ENCODE results near the gene SLC27A5. TPM values are rescaled to one million over a fixed set of nuclear protein-coding genes. Genes with fewer than 3 reads are reported as not detected.
A peak's percentile ranks its signal among the peaks of the same experiment; 100 is the strongest.

SLC27A5 gene
- total and polyA plus RNA-seq, 2 experiments from 2014 or later: 16.2 to 35.5 TPM

GRCh38 chr19:58499021-58499927 lies 12.5 kb downstream of the SLC27A5 start:
- Histone ChIP-seq H3K4me1 (ENCODE audit: insufficient read depth) (no peaks in the 10 kb centered on the region), H2AFZ (peak overlapping the region; percentile 100), H3F3A (replicated peaks; ENCODE audit: low read depth) (peaks cover 12% of the 10 kb centered on the region), H3K4me3 (peak overlapping the region; percentile 82), H3K27ac (ENCODE audit: low read depth) (peak overlapping the region; percentile 75), H3K79me2 (replicated peaks; ENCODE audit: insufficient read depth) (0 out of 2 replicates have a peak, but pooled peaks cover 4% of the 10 kb centered on the region), H3K36me3 (ENCODE audit: insufficient read depth) (no peaks in the 10 kb centered on the region), H4K20me1 (replicated peaks; ENCODE audit: insufficient read depth) (no peaks in the 10 kb centered on the region), H3K9me2 (ENCODE audit: insufficient read depth) (no peaks in the 10 kb centered on the region), H3K4me2 (peak overlapping the region; percentile 95), H3K27me3 (ENCODE audit: insufficient read depth) (no peaks in the 10 kb centered on the region)
- no peaks in the 10 kb centered on the region for H3K36me3 Mint-ChIP-seq (ENCODE audit: low read depth)
- TF ChIP-seq ZNF114 (CRISPR knock-in tag; IDR thresholded peaks at IDR 0.05): no peak
- TF ChIP-seq EZH2 (IDR thresholded peaks at IDR 0.05; ENCODE audit: low read depth, unreplicated experiment): no peak
- TF ChIP-seq STAT1 (IDR thresholded peaks at IDR 0.05; ENCODE audit: unreplicated experiment): no peak
- peak; percentile 17 to 41 for TF ChIP-seq CTCF (conservative IDR thresholded peaks at IDR 0.05; ENCODE audit: low read depth in 2 of 2)
- no peak for TF ChIP-seq EZH2phosphoT487 (IDR thresholded peaks at IDR 0.05; ENCODE audit: unreplicated experiment)
- TF ChIP-seq ZNF462 (CRISPR knock-in tag; IDR thresholded peaks at IDR 0.05): no peak
- peak; percentile 86 for TF ChIP-seq CREB1 (CRISPR knock-in tag; IDR thresholded peaks at IDR 0.05; ENCODE audit: low read depth)
- no peak for TF ChIP-seq NANOG (IDR thresholded peaks at IDR 0.05; ENCODE audit: borderline replicate concordance)
- peak; percentile 91 for TF ChIP-seq ETS1 (IDR thresholded peaks at IDR 0.05)
- no peak for TF ChIP-seq JUNB (IDR thresholded peaks at IDR 0.05; ENCODE audit: unreplicated experiment)
- TF ChIP-seq POLR2AphosphoS5 (IDR thresholded peaks at IDR 0.05; ENCODE audit: low read depth): peak; percentile 79
- TF ChIP-seq REST (IDR thresholded peaks at IDR 0.05; ENCODE audit: unreplicated experiment): no peak
- TF ChIP-seq ZNF331 (CRISPR knock-in tag; IDR thresholded peaks at IDR 0.05; ENCODE audit: low read depth): no peak
- H3K4me1 Mint-ChIP-seq: peaks cover 17% of the 10 kb centered on the region
- no peaks in the 10 kb centered on the region; the same call in 2 of the 3 replicates for H3K9me3 Mint-ChIP-seq
- peak overlapping the region; percentile 81 for H3K4me3 Mint-ChIP-seq
- peak overlapping the region; percentile 41 for H3K27ac Mint-ChIP-seq
- peaks cover 7% of the 10 kb centered on the region for H3K27me3 Mint-ChIP-seq (ENCODE audit: insufficient read depth, low read depth, poor library complexity)
- DNase-seq (ENCODE audit: low spot score) (peak; percentile 100), ATAC-seq (peak; percentile 99)

Measured in GM23338 (cell line).